ENCODE measurements around the gene NUSAP1. TPM values are rescaled to one million over a fixed set of nuclear protein-coding genes. Genes with fewer than 3 reads are reported as not detected.
"Not testable (repeated sequence)": the region's sequence is repeated elsewhere in the genome, so short reads cannot be mapped to it uniquely, and the experiment has no call there.

Gene NUSAP1
- total RNA-seq, 1 experiment from 2014 or later, result 158 TPM

GRCh38 chr15:41292521-41292920, 40.2 kb upstream of the NUSAP1 start:
- H3K4me1 Mint-ChIP-seq, result no peaks in the 10 kb centered on the region; a peak in 2 of 4 replicates
- no peaks in the 10 kb centered on the region; the same call in 1 of the 2 replicates for H3K79me2 ChIP-seq (ENCODE audit: insufficient read depth, low read length)
- H3T11ph ChIP-seq (ENCODE audit: low read length), result no peak overlapping the region
- no peak overlapping the region for H3K14ac ChIP-seq (ENCODE audit: insufficient read depth, low read length)
- no peak for DNase-seq
- no peak for TF ChIP-seq CTCF (conservative IDR thresholded peaks at IDR 0.05)
- no peak overlapping the region for H3K4ac ChIP-seq (ENCODE audit: low read depth, low read length)
- H3K79me1 ChIP-seq (ENCODE audit: insufficient read depth, low read depth, low read length, poor library complexity, severe bottlenecking), result peaks cover 14% of the 10 kb centered on the region
- H4K20me1 ChIP-seq (ENCODE audit: control insufficient read depth, insufficient read depth, insufficient read length), result no peaks in the 10 kb centered on the region
- H3K27ac ChIP-seq (ENCODE audit: insufficient read length, low read depth, low read length), result no peak overlapping the region
- H4K8ac ChIP-seq (replicated peaks; ENCODE audit: insufficient read length, low read depth, low read length), result no peak overlapping the region
- H4K91ac ChIP-seq (ENCODE audit: insufficient read length, low read depth, low read length), result no peak overlapping the region
- H3K23me2 ChIP-seq (ENCODE audit: insufficient read length, low read depth, low read length, poor library complexity, severe bottlenecking), result no peaks in the 10 kb centered on the region
- H2BK20ac ChIP-seq (ENCODE audit: low read depth, low read length, poor library complexity, severe bottlenecking), result no peak overlapping the region
- H3K9me3 ChIP-seq (ENCODE audit: control insufficient read depth, low read depth, low read length), result no peaks in the 10 kb centered on the region
- H3K9me3 Mint-ChIP-seq, result no peaks in the 10 kb centered on the region
- no peak overlapping the region for H2BK12ac ChIP-seq (ENCODE audit: insufficient read length, low read depth, low read length)
- H3K36me3 Mint-ChIP-seq (ENCODE audit: insufficient read depth in 1 of 3, low read depth in 3 of 3), result peaks cover 27 to 53% (median 48%) of the 10 kb centered on the region in 3 experiments
- no peak overlapping the region for H3K18ac ChIP-seq (ENCODE audit: insufficient read length, low read depth, low read length)
- no peak overlapping the region for H3K23ac ChIP-seq (ENCODE audit: insufficient read length, low read depth, low read length)
- H4K5ac ChIP-seq (ENCODE audit: insufficient read length, low read depth, low read length), result no peak overlapping the region
- H2BK5ac ChIP-seq (ENCODE audit: insufficient read length, low read length), result no peak overlapping the region
- H3K27me3 ChIP-seq (ENCODE audit: insufficient read depth, low read length), result no peaks in the 10 kb centered on the region
- no peak overlapping the region for H3K4me3 Mint-ChIP-seq
- H3K27ac Mint-ChIP-seq, result peak overlapping the region in 2 of 3 experiments; percentile 70 to 80; a peak in 3 of 7 replicates
- no peak overlapping the region for H2BK120ac ChIP-seq (ENCODE audit: low read depth, low read length, poor library complexity, severe bottlenecking)
- no peaks in the 10 kb centered on the region for H3K4me1 ChIP-seq (ENCODE audit: insufficient read depth, low read length)
- H3K27me3 Mint-ChIP-seq (ENCODE audit: low read depth), result no peaks in the 10 kb centered on the region
- no peak overlapping the region for H2BK15ac ChIP-seq (ENCODE audit: low read depth, low read length)
- H3K56ac ChIP-seq (ENCODE audit: insufficient read length, low read depth, low read length), result no peak overlapping the region
- H2AK5ac ChIP-seq (ENCODE audit: insufficient read length, low read length), result no peak overlapping the region
- no peak overlapping the region for H3K4me2 ChIP-seq (ENCODE audit: insufficient read depth, insufficient read length, low read length)
- no peak overlapping the region for H3K9ac ChIP-seq (ENCODE audit: extremely low read depth, insufficient read length, low read length)
- no peak overlapping the region for H2AFZ ChIP-seq (ENCODE audit: low read length)
- no CpG with 5 or more reads among the region's 1 CpG for WGBS (ENCODE audit: extremely low coverage, insufficient read length, low lambda C conversion rate)

GRCh38 chr15:41301139-41301538, 31.5 kb upstream of the NUSAP1 start:
- not testable (repeated sequence) for H3K4me1 ChIP-seq (ENCODE audit: insufficient read depth, low read length); H4K91ac ChIP-seq (ENCODE audit: insufficient read length, low read depth, low read length); H3K27me3 ChIP-seq (ENCODE audit: insufficient read depth, low read length); H3K23me2 ChIP-seq (ENCODE audit: insufficient read length, low read depth, low read length, poor library complexity, severe bottlenecking); H3T11ph ChIP-seq (ENCODE audit: low read length); H3K4me2 ChIP-seq (ENCODE audit: insufficient read depth, insufficient read length, low read length); H3K23ac ChIP-seq (ENCODE audit: insufficient read length, low read depth, low read length); H2AK5ac ChIP-seq (ENCODE audit: insufficient read length, low read length); H2BK12ac ChIP-seq (ENCODE audit: insufficient read length, low read depth, low read length); DNase-seq; H3K27me3 Mint-ChIP-seq (ENCODE audit: low read depth); H3K79me1 ChIP-seq (ENCODE audit: insufficient read depth, low read depth, low read length, poor library complexity, severe bottlenecking); H4K20me1 ChIP-seq (ENCODE audit: control insufficient read depth, insufficient read depth, insufficient read length); H3K4ac ChIP-seq (ENCODE audit: low read depth, low read length); H3K18ac ChIP-seq (ENCODE audit: insufficient read length, low read depth, low read length); H4K8ac ChIP-seq (replicated peaks; ENCODE audit: insufficient read length, low read depth, low read length); H3K27ac ChIP-seq (ENCODE audit: insufficient read length, low read depth, low read length); H3K79me2 ChIP-seq (ENCODE audit: insufficient read depth, low read length); H3K14ac ChIP-seq (ENCODE audit: insufficient read depth, low read length); H3K9ac ChIP-seq (ENCODE audit: extremely low read depth, insufficient read length, low read length); H4K5ac ChIP-seq (ENCODE audit: insufficient read length, low read depth, low read length); H3K9me3 ChIP-seq (ENCODE audit: control insufficient read depth, low read depth, low read length); H3K56ac ChIP-seq (ENCODE audit: insufficient read length, low read depth, low read length); H2BK120ac ChIP-seq (ENCODE audit: low read depth, low read length, poor library complexity, severe bottlenecking); H2BK15ac ChIP-seq (ENCODE audit: low read depth, low read length); H2BK20ac ChIP-seq (ENCODE audit: low read depth, low read length, poor library complexity, severe bottlenecking); H3K9me3 Mint-ChIP-seq; H2BK5ac ChIP-seq (ENCODE audit: insufficient read length, low read length); H2AFZ ChIP-seq (ENCODE audit: low read length)
- WGBS (ENCODE audit: extremely low coverage, insufficient read length, low lambda C conversion rate), result no CpG with 5 or more reads among the region's 2 CpGs
- Mint-ChIP-seq H3K27ac (peak overlapping the region in 2 of 3 experiments; percentile 44 to 63; a peak in 4 of 7 replicates), H3K36me3 (ENCODE audit: insufficient read depth in 1 of 3, low read depth in 3 of 3) (peaks cover 15 to 35% (median 35%) of the 10 kb centered on the region in 3 experiments; a peak in 6 of 7 replicates), H3K4me3 (0 out of 5 replicates have a peak overlapping the region, but pooled peaks of 1 of the 2 experiments have one; percentile 20), H3K4me1 (peaks cover 33 to 39% of the 10 kb centered on the region in 2 experiments)
